ENCODE measurements around the gene SLC6A1. TPM values are rescaled to one million over a fixed set of nuclear protein-coding genes. Genes with fewer than 3 reads are reported as not detected.

The SLC6A1 gene
- total RNA-seq, 1 donor from 2014 or later, result not detected

DNA sequence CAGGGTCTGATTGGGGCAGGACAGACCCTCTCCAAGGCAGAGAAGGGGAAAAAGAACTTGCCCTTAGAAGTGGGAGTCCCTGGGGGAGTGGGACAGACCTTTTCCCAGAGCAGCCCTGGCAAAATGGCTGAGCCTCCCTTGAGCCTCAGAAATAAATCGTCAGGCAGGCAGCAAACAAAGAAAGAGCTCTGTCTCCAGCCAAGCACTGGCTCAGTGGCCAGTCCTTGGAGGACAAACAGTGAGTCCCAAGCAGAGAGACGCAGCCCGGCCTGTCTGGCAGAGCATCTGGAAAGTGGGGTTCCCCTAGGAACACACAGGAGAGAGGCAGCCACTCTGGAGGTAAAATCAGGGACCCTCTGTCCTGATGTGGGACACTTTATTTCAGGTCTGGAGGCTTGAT, 1.8 kb downstream of the SLC6A1 start:
- no peak overlapping the region for H3K27ac Mint-ChIP-seq
- H3K36me3 Mint-ChIP-seq, result no peaks in the 10 kb centered on the region
- H3K4me1 Mint-ChIP-seq, result peaks cover 5% of the 10 kb centered on the region
- TF ChIP-seq, protein P1, sequence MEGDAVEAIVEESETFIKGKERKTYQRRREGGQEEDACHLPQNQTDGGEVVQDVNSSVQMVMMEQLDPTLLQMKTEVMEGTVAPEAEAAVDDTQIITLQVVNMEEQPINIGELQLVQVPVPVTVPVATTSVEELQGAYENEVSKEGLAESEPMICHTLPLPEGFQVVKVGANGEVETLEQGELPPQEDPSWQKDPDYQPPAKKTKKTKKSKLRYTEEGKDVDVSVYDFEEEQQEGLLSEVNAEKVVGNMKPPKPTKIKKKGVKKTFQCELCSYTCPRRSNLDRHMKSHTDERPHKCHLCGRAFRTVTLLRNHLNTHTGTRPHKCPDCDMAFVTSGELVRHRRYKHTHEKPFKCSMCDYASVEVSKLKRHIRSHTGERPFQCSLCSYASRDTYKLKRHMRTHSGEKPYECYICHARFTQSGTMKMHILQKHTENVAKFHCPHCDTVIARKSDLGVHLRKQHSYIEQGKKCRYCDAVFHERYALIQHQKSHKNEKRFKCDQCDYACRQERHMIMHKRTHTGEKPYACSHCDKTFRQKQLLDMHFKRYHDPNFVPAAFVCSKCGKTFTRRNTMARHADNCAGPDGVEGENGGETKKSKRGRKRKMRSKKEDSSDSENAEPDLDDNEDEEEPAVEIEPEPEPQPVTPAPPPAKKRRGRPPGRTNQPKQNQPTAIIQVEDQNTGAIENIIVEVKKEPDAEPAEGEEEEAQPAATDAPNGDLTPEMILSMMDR (IDR thresholded peaks at IDR 0.05; ENCODE audit: unreplicated experiment), result no peak
- H3K27me3 Mint-ChIP-seq (ENCODE audit: low read depth), result peaks cover 94% of the 10 kb centered on the region
- no peak overlapping the region for H3K4me3 Mint-ChIP-seq
- H3K9me3 Mint-ChIP-seq, result no peaks in the 10 kb centered on the region
- no peak for DNase-seq (ENCODE audit: low spot score in 2 of 2, unreplicated experiment in 2 of 2)

DNA sequence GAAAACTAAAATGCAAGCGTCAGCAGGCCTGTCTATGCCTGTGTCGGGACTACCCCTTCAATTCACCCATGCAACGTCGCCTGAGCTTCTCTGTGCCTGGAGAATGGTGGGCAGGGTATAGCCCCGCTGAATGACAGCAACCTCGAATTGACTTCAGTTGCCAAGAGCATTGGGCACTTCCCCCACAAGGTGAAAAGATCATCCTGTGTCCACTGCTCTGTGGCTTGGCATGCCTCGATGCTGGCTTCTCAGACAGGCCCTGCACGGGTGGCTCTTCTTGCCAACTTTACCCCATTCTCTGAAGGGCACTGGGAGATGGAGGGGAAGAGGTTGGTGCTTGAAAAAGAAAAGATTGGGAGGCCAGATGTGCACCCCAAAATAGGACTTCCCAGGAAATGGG, 3.3 kb downstream of the SLC6A1 start:
- no peak overlapping the region for H3K27ac Mint-ChIP-seq
- H3K4me3 Mint-ChIP-seq, result no peak overlapping the region
- no peak for DNase-seq (ENCODE audit: low spot score in 2 of 2, unreplicated experiment in 2 of 2)
- peaks cover 5% of the 10 kb centered on the region for H3K4me1 Mint-ChIP-seq
- H3K9me3 Mint-ChIP-seq, result no peaks in the 10 kb centered on the region
- no peaks in the 10 kb centered on the region for H3K36me3 Mint-ChIP-seq
- peaks cover 94% of the 10 kb centered on the region for H3K27me3 Mint-ChIP-seq (ENCODE audit: low read depth)
- TF ChIP-seq, protein P1 (IDR thresholded peaks at IDR 0.05; ENCODE audit: unreplicated experiment), result no peak

DNA sequence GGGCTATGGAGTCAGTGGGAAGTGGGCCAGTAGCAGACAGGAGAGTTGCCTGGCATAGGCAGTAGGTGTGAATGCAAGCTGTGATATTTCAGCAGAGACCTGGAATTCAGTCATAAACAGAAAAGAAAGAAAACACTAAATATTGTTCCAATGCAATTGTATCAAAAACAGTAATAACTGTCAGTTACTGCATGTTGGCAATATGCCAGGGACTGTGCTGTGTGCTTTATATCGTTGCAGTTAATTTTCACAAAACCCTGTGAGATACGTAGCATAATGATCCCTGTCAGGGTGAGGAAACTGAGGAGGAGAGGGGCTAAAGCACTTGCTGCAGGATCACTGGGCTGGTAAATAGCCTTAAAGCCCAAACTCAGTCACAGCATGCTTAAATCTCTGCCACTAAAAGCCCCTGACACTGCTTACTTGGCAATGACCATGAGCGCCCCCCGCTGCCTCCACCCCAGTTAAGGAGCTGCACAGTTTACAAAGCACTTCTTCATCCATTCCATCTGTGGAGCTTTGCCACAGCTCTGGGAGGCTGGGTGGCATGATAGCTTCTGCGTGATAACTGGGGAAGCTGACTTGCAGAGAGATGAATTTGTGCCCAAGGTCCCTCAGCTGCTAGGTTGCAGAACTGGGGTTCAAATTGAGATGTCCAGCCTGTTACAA, 3.9 kb downstream of the SLC6A1 start:
- H3K27me3 Mint-ChIP-seq (ENCODE audit: low read depth), result peaks cover 94% of the 10 kb centered on the region
- TF ChIP-seq, protein P1 (IDR thresholded peaks at IDR 0.05; ENCODE audit: unreplicated experiment), result no peak
- peaks cover 5% of the 10 kb centered on the region for H3K4me1 Mint-ChIP-seq
- no peak overlapping the region for H3K27ac Mint-ChIP-seq
- no peaks in the 10 kb centered on the region for H3K9me3 Mint-ChIP-seq
- no peaks in the 10 kb centered on the region for H3K36me3 Mint-ChIP-seq
- H3K4me3 Mint-ChIP-seq, result no peak overlapping the region
- DNase-seq (ENCODE audit: low spot score in 2 of 2, unreplicated experiment in 2 of 2), result no peak

DNA sequence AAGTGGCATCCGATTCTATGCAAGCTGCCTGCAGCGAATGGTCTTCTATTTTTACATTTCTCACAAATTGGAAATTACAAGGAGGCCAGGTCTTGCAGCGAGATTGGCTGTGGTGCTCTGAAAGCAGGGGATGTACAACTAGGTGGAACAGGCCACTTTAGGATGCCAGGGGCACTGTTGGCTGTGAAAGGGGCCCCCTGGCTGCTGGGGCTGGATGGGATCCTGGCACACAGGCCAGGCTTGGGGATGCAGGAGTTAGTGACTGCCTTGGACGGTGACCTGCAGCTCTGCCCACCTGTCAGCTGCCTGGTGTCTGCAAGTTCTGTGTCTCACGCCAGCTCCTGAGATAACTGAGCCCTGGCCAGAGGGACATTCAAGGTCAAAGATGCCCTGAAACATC, 4.6 kb downstream of the SLC6A1 start:
- H3K36me3 Mint-ChIP-seq, result no peaks in the 10 kb centered on the region
- H3K27ac Mint-ChIP-seq, result no peak overlapping the region
- TF ChIP-seq, protein P1 (IDR thresholded peaks at IDR 0.05; ENCODE audit: unreplicated experiment), result no peak
- H3K27me3 Mint-ChIP-seq (ENCODE audit: low read depth), result peaks cover 93% of the 10 kb centered on the region
- no peaks in the 10 kb centered on the region for H3K9me3 Mint-ChIP-seq
- peaks cover 1% of the 10 kb centered on the region for H3K4me1 Mint-ChIP-seq
- H3K4me3 Mint-ChIP-seq, result no peak overlapping the region
- DNase-seq (ENCODE audit: low spot score in 2 of 2, unreplicated experiment in 2 of 2), result no peak

DNA sequence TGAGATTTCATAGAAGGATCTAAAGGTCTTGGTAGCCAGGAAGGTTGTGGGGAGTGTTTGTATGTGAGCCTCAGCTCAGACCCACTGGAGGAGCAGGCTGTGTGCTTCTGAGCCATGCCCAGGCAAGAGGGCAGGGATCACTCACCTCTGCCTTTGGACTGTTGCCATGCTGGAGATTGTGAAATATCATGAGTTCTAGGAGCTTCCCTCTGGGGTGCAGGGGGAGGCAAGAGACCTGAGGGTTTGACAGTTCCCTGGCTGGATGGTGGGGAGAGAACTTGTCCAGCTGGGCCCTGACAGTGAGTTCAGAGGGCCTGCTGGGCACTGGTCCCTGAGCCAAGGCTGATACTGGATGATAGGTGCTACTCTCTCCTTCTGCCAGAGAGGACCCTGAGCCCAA, 6.0 kb downstream of the SLC6A1 start:
- H3K9me3 Mint-ChIP-seq, result no peaks in the 10 kb centered on the region
- no peak for DNase-seq (ENCODE audit: low spot score in 2 of 2, unreplicated experiment in 2 of 2)
- H3K4me1 Mint-ChIP-seq, result no peaks in the 10 kb centered on the region
- H3K27me3 Mint-ChIP-seq (ENCODE audit: low read depth), result peaks cover 96% of the 10 kb centered on the region
- no peaks in the 10 kb centered on the region for H3K36me3 Mint-ChIP-seq
- no peak overlapping the region for H3K27ac Mint-ChIP-seq
- TF ChIP-seq, protein P1 (IDR thresholded peaks at IDR 0.05; ENCODE audit: unreplicated experiment), result no peak
- no peak overlapping the region for H3K4me3 Mint-ChIP-seq
